OCI-LY7 (cell line): ENCODE results near the gene SDF2. TPM values are rescaled to one million over a fixed set of nuclear protein-coding genes. Genes with fewer than 3 reads are reported as not detected.
"Not testable (repeated sequence)": the region's sequence is repeated elsewhere in the genome, so short reads cannot be mapped to it uniquely, and the experiment has no call there.

ENCODE experiments used
- BruUV-seq: library from RNA; stranded (reverse); fragments of 400-500 nt; replicated peaks from 2 replicates; lab custom pipeline; 2021; lab: Mats Ljungman, UMichigan
- CTCF ChIA-PET: fragments of 300-600 bp; sonication (Branson Sonifier 250); formaldehyde crosslinking; loops from one replicate; lab custom pipeline; 2022; ENCODE audit warnings: antibody characterized with exemption; ENCODE audit not compliant: unreplicated experiment; lab: Charles Lee
- POLR2A ChIA-PET: fragments of 300-600 bp; sonication (Branson Sonifier 250); formaldehyde crosslinking; loops from one replicate; lab custom pipeline; 2022; ENCODE audit warnings: antibody characterized with exemption; lab: Charles Lee
- DNase-seq: peaks from one replicate; pipeline ENCODE4 v3.0.0-alpha.2; 2015; ENCODE audit warnings: low spot score
- H2AFZ ChIP-seq: fragments of 200-600 bp; sonication (generic), shearing (Covaris generic); 2 replicates; pipeline ENCODE4 v1.6.1; 2014; ENCODE audit warnings: mild to moderate bottlenecking, antibody characterized with exemption, low read length, moderate library complexity
- H3K27ac ChIP-seq: fragments of 200-600 bp; sonication (generic); 2 replicates; pipeline ENCODE4 v1.5.1; 2014; ENCODE audit warnings: mixed run types, low read depth, mild to moderate bottlenecking, moderate library complexity, low read length, inconsistent platforms; ENCODE audit not compliant: poor library complexity, severe bottlenecking
- H3K36me3 ChIP-seq: fragments of 200-600 bp; sonication (generic); 2 replicates; pipeline ENCODE4 v1.6.1; 2014; ENCODE audit warnings: mild to moderate bottlenecking, antibody characterized with exemption, low read length, moderate library complexity, mixed read lengths; ENCODE audit not compliant: insufficient read depth
- H3K4me1 ChIP-seq: fragments of 200-600 bp; sonication (generic); 2 replicates; pipeline ENCODE4 v1.5.1; 2014; ENCODE audit warnings: mild to moderate bottlenecking, low read length; ENCODE audit not compliant: insufficient read depth, poor library complexity, severe bottlenecking
- H3K4me2 ChIP-seq: fragments of 200-600 bp; sonication (generic); 2 replicates; pipeline ENCODE4 v1.6.1; 2014; ENCODE audit warnings: mild to moderate bottlenecking, low read length
- H3K4me3 ChIP-seq: fragments of 200-600 bp; sonication (generic); 2 replicates; pipeline ENCODE4 v1.5.1; 2014; ENCODE audit warnings: mild to moderate bottlenecking, low read depth, low read length; ENCODE audit not compliant: poor library complexity, severe bottlenecking
- H3K79me2 ChIP-seq: fragments of 200-600 bp; sonication (generic); 2 replicates; pipeline ENCODE4 v1.6.1; 2016; ENCODE audit warnings: low read depth, mild to moderate bottlenecking, low read length, moderate library complexity, mixed read lengths; ENCODE audit not compliant: insufficient read depth
- H3K9me2 ChIP-seq: fragments of 200-600 bp; sonication (generic); 2 replicates; pipeline ENCODE4 v1.6.1; 2016; ENCODE audit warnings: mild to moderate bottlenecking, low read length, mixed read lengths; ENCODE audit not compliant: insufficient read depth
- H3K9me3 ChIP-seq: fragments of 200-600 bp; sonication (generic); 2 replicates; pipeline ENCODE4 v1.6.1; 2014; ENCODE audit warnings: mild to moderate bottlenecking, mixed run types, low read length, mixed read lengths
- H4K20me1 ChIP-seq: fragments of 200-600 bp; sonication (generic); 2 replicates; pipeline ENCODE4 v1.6.1; 2014; ENCODE audit warnings: mild to moderate bottlenecking, antibody characterized with exemption, low read length, moderate library complexity, mixed read lengths; ENCODE audit not compliant: insufficient read depth
- EZH2phosphoT487 ChIP-seq: fragments of 200-600 bp; sonication (generic); IDR thresholded peaks from 2 replicates; pipeline ENCODE4 v1.6.1; 2018; ENCODE audit warnings: low read depth, borderline replicate concordance, mild to moderate bottlenecking, mixed run types, antibody characterized with exemption, low read length, moderate library complexity, mixed read lengths
- intact Hi-C: fragments of 100-400 bp; cut with micrococcal nuclease; formaldehyde crosslinking; loops from one replicate; pipeline ENCODE4 v1.10.0; 2022; ENCODE audit not compliant: unreplicated experiment
- total RNA-seq, 2 experiments: library from RNA; depleted of rRNA in 1 of 2; stranded (reverse); fragments of >200 nt in 1 of 2; shearing (Covaris generic) in 1 of 2; gene quantifications; 2 replicates each; pipeline ENCODE4 v1.2.3, GENCODE V29; 2014 to 2022
- TF ChIP-seq, protein P1 (sequence below): fragments of 200-600 bp; sonication (generic); conservative IDR thresholded peaks from 2 replicates; pipeline ENCODE4 v1.5.1; 2014; ENCODE audit warnings: mild to moderate bottlenecking, antibody characterized with exemption, low read length, moderate library complexity, mixed read lengths

SDF2 gene
- total RNA-seq, 2 experiments from 2014 or later, result 31.8 to 38.6 TPM

DNA sequence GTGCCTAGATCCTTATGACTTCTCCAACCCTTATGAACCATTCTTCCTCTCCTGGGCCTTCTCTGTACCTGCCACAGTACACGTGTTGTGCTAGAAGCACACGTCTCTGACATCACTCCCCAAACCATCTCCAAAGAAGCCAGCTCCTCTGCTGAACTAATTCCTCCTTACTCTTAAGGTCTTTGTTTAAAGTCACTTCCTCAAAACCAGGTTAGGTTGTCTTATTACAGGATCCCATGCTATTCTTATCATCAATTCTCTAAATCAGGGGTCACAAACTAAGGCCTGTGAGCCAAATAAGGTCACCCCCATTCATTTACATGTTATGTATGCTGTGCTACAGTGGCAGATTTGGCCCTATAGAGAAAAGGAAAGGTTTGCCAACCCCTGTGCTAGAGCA is 4.3 kb upstream of the SDF2 start:
- Histone ChIP-seq H3K4me1 (peaks cover 15% of the 10 kb centered on the region), H3K27ac (no peak overlapping the region), H3K4me2 (no peak overlapping the region), H3K79me2 (peaks cover 58% of the 10 kb centered on the region), H2AFZ (no peak overlapping the region), H3K9me3 (no peaks in the 10 kb centered on the region), H3K4me3 (no peak overlapping the region), H3K9me2 (no peaks in the 10 kb centered on the region), H3K36me3 (peaks cover 50% of the 10 kb centered on the region), H4K20me1 (peaks cover 3% of the 10 kb centered on the region)
- ChIA-PET POLR2A (no interaction called here), CTCF (no interaction called here)
- intact Hi-C loops, result no loop called here
- DNase-seq, result no peak
- no peak for TF ChIP-seq EZH2phosphoT487
- TF ChIP-seq, protein P1, sequence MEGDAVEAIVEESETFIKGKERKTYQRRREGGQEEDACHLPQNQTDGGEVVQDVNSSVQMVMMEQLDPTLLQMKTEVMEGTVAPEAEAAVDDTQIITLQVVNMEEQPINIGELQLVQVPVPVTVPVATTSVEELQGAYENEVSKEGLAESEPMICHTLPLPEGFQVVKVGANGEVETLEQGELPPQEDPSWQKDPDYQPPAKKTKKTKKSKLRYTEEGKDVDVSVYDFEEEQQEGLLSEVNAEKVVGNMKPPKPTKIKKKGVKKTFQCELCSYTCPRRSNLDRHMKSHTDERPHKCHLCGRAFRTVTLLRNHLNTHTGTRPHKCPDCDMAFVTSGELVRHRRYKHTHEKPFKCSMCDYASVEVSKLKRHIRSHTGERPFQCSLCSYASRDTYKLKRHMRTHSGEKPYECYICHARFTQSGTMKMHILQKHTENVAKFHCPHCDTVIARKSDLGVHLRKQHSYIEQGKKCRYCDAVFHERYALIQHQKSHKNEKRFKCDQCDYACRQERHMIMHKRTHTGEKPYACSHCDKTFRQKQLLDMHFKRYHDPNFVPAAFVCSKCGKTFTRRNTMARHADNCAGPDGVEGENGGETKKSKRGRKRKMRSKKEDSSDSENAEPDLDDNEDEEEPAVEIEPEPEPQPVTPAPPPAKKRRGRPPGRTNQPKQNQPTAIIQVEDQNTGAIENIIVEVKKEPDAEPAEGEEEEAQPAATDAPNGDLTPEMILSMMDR, result no peak
- no TSS peak for BruUV-seq

- Histone ChIP-seq H3K9me2 (no peaks in the 10 kb centered on the region), H3K4me1 (peaks cover 22% of the 10 kb centered on the region), H3K27ac (no peak overlapping the region), H3K79me2 (peaks cover 69% of the 10 kb centered on the region), H2AFZ (no peak overlapping the region), H3K4me3 (peak overlapping the region; percentile 95), H4K20me1 (peaks cover 3% of the 10 kb centered on the region; the same call in 1 of the 2 replicates), H3K36me3 (peaks cover 53% of the 10 kb centered on the region), H3K4me2 (peak overlapping the region; percentile 84), H3K9me3 (no peaks in the 10 kb centered on the region; the same call in 1 of the 2 replicates)
- DNase-seq, result no peak
- ChIA-PET CTCF (interaction anchor here (0.5 kb wide), 1 partner anchor 9 kb away, joined by 3 read pairs; no protein-coding TSS in a partner anchor), POLR2A (no interaction called here)
- no TSS peak for BruUV-seq
- TF ChIP-seq, protein P1, result no peak
- no peak for TF ChIP-seq EZH2phosphoT487
- intact Hi-C loops, result no loop called here
Measured at GRCh38 chr17:28663723-28664122, 2.0 kb upstream of the SDF2 start.

DNA sequence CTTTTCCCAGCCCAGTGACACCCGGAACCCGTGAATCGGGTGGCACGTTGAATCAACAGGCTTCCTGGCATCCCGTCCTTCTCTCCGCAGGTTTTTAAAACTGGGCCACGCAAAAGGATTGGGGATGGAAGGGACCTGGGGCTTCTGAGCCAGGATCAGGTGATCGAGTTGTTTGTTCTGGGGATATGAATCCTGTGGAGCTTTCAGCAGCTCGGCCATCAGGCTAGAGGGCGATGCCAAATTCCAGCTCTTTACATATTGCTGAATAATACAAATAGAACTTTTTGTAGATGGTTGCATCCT is 772 bp upstream of the SDF2 start:
- Histone ChIP-seq H3K9me2 (no peaks in the 10 kb centered on the region), H3K9me3 (no peaks in the 10 kb centered on the region; the same call in 1 of the 2 replicates), H4K20me1 (peaks cover 3% of the 10 kb centered on the region; the same call in 1 of the 2 replicates), H3K4me2 (peak overlapping the region; percentile 84), H3K27ac (peak overlapping the region; percentile 88), H3K36me3 (peaks cover 52% of the 10 kb centered on the region), H3K4me3 (peak overlapping the region; percentile 95), H3K79me2 (peaks cover 63% of the 10 kb centered on the region), H2AFZ (peak overlapping the region; percentile 85), H3K4me1 (peaks cover 22% of the 10 kb centered on the region)
- TF ChIP-seq, protein P1, result no peak
- ChIA-PET CTCF (interaction anchor here (0.6 to 1.9 kb wide), 2 partner anchors 18 to 120 kb away, joined by 3 to 13 read pairs; partner anchors contain the start of gene BLTP2), POLR2A (interaction anchor here (0.9 to 3.1 kb wide), 8 partner anchors 11 to 58 kb away, joined by 3 to 17 read pairs (median 3); partner anchors contain the start of genes BLTP2, PROCA1 and RPL23A)
- TSS peak; percentile 70 for BruUV-seq
- no peak for DNase-seq
- intact Hi-C loops, result no loop called here

GRCh38 chr17:28659497-28659881 is 2.2 kb downstream of the SDF2 start:
- POLR2A ChIA-PET, BruUV-seq: not testable (repeated sequence)

More at GRCh38 chr17:28659497-28659881, 2.2 kb downstream of the SDF2 start:
- DNase-seq, H4K20me1 ChIP-seq, H3K9me2 ChIP-seq, H3K9me3 ChIP-seq, CTCF ChIA-PET, H3K4me2 ChIP-seq, intact Hi-C loops, H2AFZ ChIP-seq, H3K27ac ChIP-seq, H3K4me3 ChIP-seq: not testable (repeated sequence)
- Histone ChIP-seq H3K79me2 (peaks cover 42% of the 10 kb centered on the region), H3K36me3 (peaks cover 55% of the 10 kb centered on the region), H3K4me1 (peaks cover 22% of the 10 kb centered on the region)
